Adipose tissue (tissue), 3 donors: ENCODE results near the gene SLC37A1. TPM values are rescaled to one million over a fixed set of nuclear protein-coding genes. Genes with fewer than 3 reads are reported as not detected.

ENCODE experiments used
- H3K27ac ChIP-seq: one replicate; pipeline ENCODE4 v1.5.1; 2013; ENCODE audit warnings: low read depth, low read length
- WGBS, 3 donors: extraction: QIAGEN DNeasy Blood & Tissue Kit; methylation state at CpG; one replicate each; pipeline ENCODE4 v1.1.7; 2013; 5-methylcytosine and 5-hydroxymethylcytosine counted together
- polyA plus RNA-seq, 3 donors: library from polyadenylated mRNA; stranded (reverse); fragments of 200-250 nt; gene quantifications; one replicate each; pipeline ENCODE4 v1.2.3, GENCODE V29; 2013
- donor health status: healthy with polysubstance abuse.
- donor health status: Bipolar disorder and iron deficiency.
- donor health status: healthy.

The SLC37A1 gene
- polyA plus RNA-seq, 3 donors = 3.7 to 4.6 (median 4.4) TPM

- H3K27ac ChIP-seq = no peak overlapping the region
- WGBS, 3 donors = 88 to 91% (median 89%) methylated on average over 18 of the region's 18 CpGs
Measured at GRCh38 chr21:42520628-42521253, 7.1 kb downstream of the SLC37A1 start.

GRCh38 chr21:42521384-42521783 lies 7.7 kb downstream of the SLC37A1 start:
- H3K27ac ChIP-seq = no peak overlapping the region
- WGBS, 3 donors = 80 to 89% (median 86%) methylated on average over 1 of the region's 1 CpG

GRCh38 chr21:42521805-42522204 lies 8.2 kb downstream of the SLC37A1 start:
- WGBS, 3 donors = 71 to 88% (median 74%) methylated on average over 6 of the region's 6 CpGs
- no peak overlapping the region for H3K27ac ChIP-seq

GRCh38 chr21:42522271-42522670 lies 8.6 kb downstream of the SLC37A1 start:
- 78 to 93% (median 85%) methylated on average over 14 of the region's 14 CpGs for WGBS, 3 donors
- no peak overlapping the region for H3K27ac ChIP-seq

- WGBS, 3 donors = 96 to 98% (median 97%) methylated on average over 8 of the region's 8 CpGs
- H3K27ac ChIP-seq = no peak overlapping the region
Measured at GRCh38 chr21:42522771-42523170, 9.1 kb downstream of the SLC37A1 start.

- no peak overlapping the region for H3K27ac ChIP-seq
- WGBS, 3 donors = 95 to 97% (median 95%) methylated on average over 7 of the region's 7 CpGs
Measured at GRCh38 chr21:42523211-42523610, 9.6 kb downstream of the SLC37A1 start.

- WGBS, 3 donors = 83 to 91% (median 90%) methylated on average over 9 of the region's 9 CpGs
- H3K27ac ChIP-seq = no peak overlapping the region
Measured at GRCh38 chr21:42523941-42524340, 10.3 kb downstream of the SLC37A1 start.

GRCh38 chr21:42524341-42525028 lies 10.8 kb downstream of the SLC37A1 start:
- H3K27ac ChIP-seq = no peak overlapping the region
- 27 to 53% (median 28%) methylated on average over 17 of the region's 17 CpGs for WGBS, 3 donors

- no peak overlapping the region for H3K27ac ChIP-seq
- WGBS, 3 donors = 35 to 57% (median 38%) methylated on average over 15 of the region's 15 CpGs
Measured at GRCh38 chr21:42525029-42525581, 11.5 kb downstream of the SLC37A1 start.

GRCh38 chr21:42525676-42526378 lies 12.2 kb downstream of the SLC37A1 start:
- H3K27ac ChIP-seq = no peak overlapping the region

GRCh38 chr21:42526379-42526727 lies 12.7 kb downstream of the SLC37A1 start:
- H3K27ac ChIP-seq = no peak overlapping the region
- WGBS, 3 donors = 35 to 56% (median 55%) methylated on average over 9 of the region's 9 CpGs

More at GRCh38 chr21:42525676-42526378, 12.2 kb downstream of the SLC37A1 start:
- WGBS, 3 donors = 70 to 80% (median 74%) methylated on average over 9 of the region's 9 CpGs

- H3K27ac ChIP-seq = no peak overlapping the region
- WGBS, 3 donors = 94 to 95% (median 94%) methylated on average over 8 of the region's 8 CpGs
Measured at GRCh38 chr21:42527127-42527488, 13.5 kb downstream of the SLC37A1 start.

GRCh38 chr21:42527489-42528158 lies 14.0 kb downstream of the SLC37A1 start:
- WGBS, 3 donors = 46 to 74% (median 51%) methylated on average over 13 of the region's 13 CpGs
- no peak overlapping the region for H3K27ac ChIP-seq

- no peak overlapping the region for H3K27ac ChIP-seq
- WGBS, 3 donors = 83 to 93% (median 86%) methylated on average over 5 of the region's 5 CpGs
Measured at GRCh38 chr21:42530167-42530518, 16.5 kb downstream of the SLC37A1 start.

GRCh38 chr21:42531771-42532170 lies 18.1 kb downstream of the SLC37A1 start:
- WGBS, 3 donors = 84 to 95% (median 92%) methylated on average over 8 of the region's 8 CpGs
- H3K27ac ChIP-seq = no peak overlapping the region

GRCh38 chr21:42532466-42533181 lies 19.0 kb downstream of the SLC37A1 start:
- 67 to 78% (median 73%) methylated on average over 18 of the region's 18 CpGs for WGBS, 3 donors
- no peak overlapping the region for H3K27ac ChIP-seq

GRCh38 chr21:42533306-42533962 lies 19.8 kb downstream of the SLC37A1 start:
- WGBS, 3 donors = 93 to 99% (median 94%) methylated on average over 13 of the region's 13 CpGs
- no peak overlapping the region for H3K27ac ChIP-seq

GRCh38 chr21:42533963-42534355 lies 20.3 kb downstream of the SLC37A1 start:
- no peak overlapping the region for H3K27ac ChIP-seq

More at GRCh38 chr21:42533963-42534355, 20.3 kb downstream of the SLC37A1 start:
- 85 to 94% (median 86%) methylated on average over 4 of the region's 4 CpGs for WGBS, 3 donors
